ENCODE measurements around the gene SZRD1.
A peak's percentile ranks its signal among the peaks of the same experiment; 100 is the strongest.

Gene SZRD1

GRCh38 chr1:16367258-16367967 is 371 bp downstream of the SZRD1 start:
- peak; percentile 37 for DNase-seq (ENCODE audit: low spot score)

GRCh38 chr1:16367968-16368890 is 1.2 kb downstream of the SZRD1 start:
- DNase-seq (ENCODE audit: low spot score) = no peak

GRCh38 chr1:16369821-16370220 is 2.8 kb downstream of the SZRD1 start:
- no peak for DNase-seq (ENCODE audit: low spot score)

- DNase-seq (ENCODE audit: low spot score) = no peak
Measured at GRCh38 chr1:16371725-16372124, 4.7 kb downstream of the SZRD1 start.

- DNase-seq (ENCODE audit: low spot score) = no peak
Measured at GRCh38 chr1:16372535-16373285, 5.7 kb downstream of the SZRD1 start.

GRCh38 chr1:16374266-16374665 is 7.2 kb downstream of the SZRD1 start:
- no peak for DNase-seq (ENCODE audit: low spot score)

- no peak for DNase-seq (ENCODE audit: low spot score)
Measured at GRCh38 chr1:16375521-16376340, 8.7 kb downstream of the SZRD1 start.

GRCh38 chr1:16376971-16377370 is 9.9 kb downstream of the SZRD1 start:
- no peak for DNase-seq (ENCODE audit: low spot score)

GRCh38 chr1:16378443-16378842 is 11.4 kb downstream of the SZRD1 start:
- no peak for DNase-seq (ENCODE audit: low spot score)

GRCh38 chr1:16380868-16381267 is 13.8 kb downstream of the SZRD1 start:
- no peak for DNase-seq (ENCODE audit: low spot score)

GRCh38 chr1:16383888-16384287 is 16.8 kb downstream of the SZRD1 start:
- DNase-seq (ENCODE audit: low spot score) = no peak

- DNase-seq (ENCODE audit: low spot score) = no peak
Measured at GRCh38 chr1:16385659-16386453, 18.8 kb downstream of the SZRD1 start.

GRCh38 chr1:16386454-16387113 is 19.5 kb downstream of the SZRD1 start:
- DNase-seq (ENCODE audit: low spot score) = no peak

GRCh38 chr1:16387201-16388188 is 20.5 kb downstream of the SZRD1 start:
- DNase-seq (ENCODE audit: low spot score) = no peak

- no peak for DNase-seq (ENCODE audit: low spot score)
Measured at GRCh38 chr1:16391411-16391810, 24.4 kb downstream of the SZRD1 start.

- no peak for DNase-seq (ENCODE audit: low spot score)
Measured at GRCh38 chr1:16392740-16393569, 25.9 kb downstream of the SZRD1 start.

GRCh38 chr1:16393570-16394521 is 26.8 kb downstream of the SZRD1 start:
- DNase-seq (ENCODE audit: low spot score) = no peak

Data from HuH-7 (cell line).